ENCODE results near the gene PLA2G6.
"Not testable (repeated sequence)": the region's sequence is repeated elsewhere in the genome, so short reads cannot be mapped to it uniquely, and the experiment has no call there.

PLA2G6 gene

GRCh38 chr22:38080850-38081635, 100.6 kb downstream of the PLA2G6 start:
- no peak for DNase-seq

GRCh38 chr22:38080474-38080849, 101.2 kb downstream of the PLA2G6 start:
- DNase-seq, result no peak

- no peak for DNase-seq
These were observed 101.8 kb downstream of the PLA2G6 start for GRCh38 chr22:38079804-38080203.

- not testable (repeated sequence) for DNase-seq
These were observed 102.4 kb downstream of the PLA2G6 start for GRCh38 chr22:38079208-38079607.

GRCh38 chr22:38078046-38078840, 103.4 kb downstream of the PLA2G6 start:
- no peak for DNase-seq

- no peak for DNase-seq
These were observed 104.0 kb downstream of the PLA2G6 start for GRCh38 chr22:38077595-38077994.

GRCh38 chr22:38077096-38077495, 104.5 kb downstream of the PLA2G6 start:
- DNase-seq, result no peak

- DNase-seq, result no peak
These were observed 105.7 kb downstream of the PLA2G6 start for GRCh38 chr22:38075961-38076360.

- no peak for DNase-seq
These were observed 106.4 kb downstream of the PLA2G6 start for GRCh38 chr22:38075105-38075825.

- DNase-seq, result no peak
These were observed 107.2 kb downstream of the PLA2G6 start for GRCh38 chr22:38074181-38075104.

GRCh38 chr22:38073150-38074130, 108.2 kb downstream of the PLA2G6 start:
- no peak for DNase-seq

GRCh38 chr22:38072322-38073149, 109.1 kb downstream of the PLA2G6 start:
- no peak for DNase-seq

- no peak for DNase-seq
These were observed 110.0 kb downstream of the PLA2G6 start for GRCh38 chr22:38071421-38072321.

GRCh38 chr22:38070250-38070921, 111.2 kb downstream of the PLA2G6 start:
- no peak for DNase-seq

- no peak for DNase-seq
These were observed 112.0 kb downstream of the PLA2G6 start for GRCh38 chr22:38069372-38070249.

GRCh38 chr22:38068641-38069371, 112.8 kb downstream of the PLA2G6 start:
- DNase-seq, result no peak
